Upper lobe of left lung (tissue), 6 donors: Measurements from ENCODE around the gene GPD2. TPM values are rescaled to one million over a fixed set of nuclear protein-coding genes. Genes with fewer than 3 reads are reported as not detected.

Experiments
- ATAC-seq, 2 donors: fragments of 200-7000 bp; cut with Tn5 transposase; one replicate each; pipeline ENCODE4 v1.9.1; 2022; ENCODE audit warnings: mild to moderate bottlenecking in 2 of 2, moderate library complexity in 2 of 2; ENCODE audit not compliant: low FRiP score in 2 of 2
- DNase-seq, 2 donors: peaks; one replicate each; pipeline ENCODE4 v3.0.0-alpha.2; 2019 to 2020
- H3K27ac ChIP-seq, 4 donors: fragments of 200-600 bp; sonication (generic); one replicate each; pipeline ENCODE4 v1.5.1; 2016 to 2019
- H3K27me3 ChIP-seq, 4 donors: fragments of 200-600 bp; sonication (generic); one replicate each; pipeline ENCODE4 v1.5.1; 2017 to 2019
- H3K36me3 ChIP-seq, 4 donors: fragments of 200-600 bp; sonication (generic); one replicate each; pipeline ENCODE4 v1.5.1; 2016 to 2019
- H3K4me1 ChIP-seq, 4 donors: fragments of 200-600 bp; sonication (generic); one replicate each; pipeline ENCODE4 v1.5.1; 2018 to 2019
- H3K4me3 ChIP-seq, 4 donors: fragments of 200-600 bp; sonication (generic); one replicate each; pipeline ENCODE4 v1.5.1; 2017 to 2019; ENCODE audit warnings: mild to moderate bottlenecking in 2 of 4, moderate library complexity in 1 of 4
- H3K9me3 ChIP-seq, 4 donors: fragments of 200-600 bp; sonication (generic); one replicate each; pipeline ENCODE4 v1.5.1; 2018 to 2019
- EP300 ChIP-seq, 4 donors: sonication (generic); formaldehyde crosslinking; IDR thresholded peaks; one replicate each; pipeline ENCODE4 v1.5.1; 2017; ENCODE audit warnings: antibody characterized with exemption in 4 of 4, control low read depth in 2 of 4
- POLR2A ChIP-seq, 4 donors: fragments of 450-650 bp; IDR thresholded peaks; one replicate each; pipeline ENCODE4 v1.5.1; 2016 to 2017; ENCODE audit warnings: antibody characterized with exemption in 4 of 4, mild to moderate bottlenecking in 2 of 4
- POLR2AphosphoS5 ChIP-seq, 2 donors: sonication (generic); formaldehyde crosslinking; IDR thresholded peaks; one replicate each; pipeline ENCODE4 v1.5.1; 2017; ENCODE audit warnings: antibody characterized with exemption in 2 of 2
- WGBS, 2 donors: methylation state at CpG; one replicate each; pipeline ENCODE4 v1.1.5; 2017 to 2018; 5-methylcytosine and 5-hydroxymethylcytosine counted together
- total RNA-seq, 6 donors: library from RNA; depleted of rRNA in 4 of 6; stranded (reverse); fragments of >200 nt in 4 of 6; gene quantifications; one replicate each; pipeline versions ENCODE4 v1.1.0 to v1.2.1, GENCODE V29; 2016 to 2021
- TF ChIP-seq, protein P1 (sequence below), 6 experiments: fragments of 450-650 bp in 4 of 6; fragments of 200-600 bp in 2 of 6; sonication (generic) in 2 of 6; IDR thresholded peaks; one replicate each; pipeline ENCODE4 v1.5.1; 2016 to 2019; ENCODE audit warnings: antibody characterized with exemption in 6 of 6
- donor health status: DM: no; HTN: no; CAD: no; lungs with moderate emphysema.
- donor health status: DM: no; HTN: yes; CAD: no; lungs with severe emphysema.

The GPD2 gene
- total RNA-seq, 6 donors from 2014 or later, result 37.6 to 142 (median 44.2) TPM

- Histone ChIP-seq H3K4me3 (no peak overlapping the region), H3K27me3 (no peaks in the 10 kb centered on the region), H3K36me3 (no peaks in the 10 kb centered on the region), H3K27ac (no peak overlapping the region), H3K9me3 (no peaks in the 10 kb centered on the region), H3K4me1 (peaks cover 6 to 12% (median 9%) of the 10 kb centered on the region in 4 donors)
- DNase-seq (no peak), ATAC-seq (no peak)
- TF ChIP-seq POLR2AphosphoS5 (IDR thresholded peaks at IDR 0.05), result no peak
- TF ChIP-seq, protein P1, sequence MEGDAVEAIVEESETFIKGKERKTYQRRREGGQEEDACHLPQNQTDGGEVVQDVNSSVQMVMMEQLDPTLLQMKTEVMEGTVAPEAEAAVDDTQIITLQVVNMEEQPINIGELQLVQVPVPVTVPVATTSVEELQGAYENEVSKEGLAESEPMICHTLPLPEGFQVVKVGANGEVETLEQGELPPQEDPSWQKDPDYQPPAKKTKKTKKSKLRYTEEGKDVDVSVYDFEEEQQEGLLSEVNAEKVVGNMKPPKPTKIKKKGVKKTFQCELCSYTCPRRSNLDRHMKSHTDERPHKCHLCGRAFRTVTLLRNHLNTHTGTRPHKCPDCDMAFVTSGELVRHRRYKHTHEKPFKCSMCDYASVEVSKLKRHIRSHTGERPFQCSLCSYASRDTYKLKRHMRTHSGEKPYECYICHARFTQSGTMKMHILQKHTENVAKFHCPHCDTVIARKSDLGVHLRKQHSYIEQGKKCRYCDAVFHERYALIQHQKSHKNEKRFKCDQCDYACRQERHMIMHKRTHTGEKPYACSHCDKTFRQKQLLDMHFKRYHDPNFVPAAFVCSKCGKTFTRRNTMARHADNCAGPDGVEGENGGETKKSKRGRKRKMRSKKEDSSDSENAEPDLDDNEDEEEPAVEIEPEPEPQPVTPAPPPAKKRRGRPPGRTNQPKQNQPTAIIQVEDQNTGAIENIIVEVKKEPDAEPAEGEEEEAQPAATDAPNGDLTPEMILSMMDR (IDR thresholded peaks at IDR 0.05), result no peak
- no peak for TF ChIP-seq POLR2A (IDR thresholded peaks at IDR 0.05)
- TF ChIP-seq EP300 (IDR thresholded peaks at IDR 0.05), result no peak
- WGBS, 2 donors, result 96% methylated on average over 2 of the region's 2 CpGs
Observed at GRCh38 chr2:156486614-156487013, 50.4 kb downstream of the GPD2 start.

- no peaks in the 10 kb centered on the region for H3K36me3 ChIP-seq
- ATAC-seq, result no peak
- no peaks in the 10 kb centered on the region for H3K9me3 ChIP-seq
- TF ChIP-seq POLR2A (IDR thresholded peaks at IDR 0.05), result no peak
- TF ChIP-seq, protein P1 (IDR thresholded peaks at IDR 0.05), result no peak
- no peak for TF ChIP-seq EP300 (IDR thresholded peaks at IDR 0.05)
- TF ChIP-seq POLR2AphosphoS5 (IDR thresholded peaks at IDR 0.05), result no peak
- H3K27me3 ChIP-seq, result no peaks in the 10 kb centered on the region
- WGBS, 2 donors, result 87 to 96% methylated on average over 1 of the region's 1 CpG
- no peak overlapping the region for H3K27ac ChIP-seq
- peaks cover 0 to 12% (median 5%) of the 10 kb centered on the region in 4 donors for H3K4me1 ChIP-seq
- no peak overlapping the region for H3K4me3 ChIP-seq
- DNase-seq, result no peak
Observed at GRCh38 chr2:156489195-156489594, 53.0 kb downstream of the GPD2 start.

- Histone ChIP-seq H3K4me1 (peaks cover 0 to 12% (median 4%) of the 10 kb centered on the region in 4 donors), H3K4me3 (no peak overlapping the region), H3K27me3 (no peaks in the 10 kb centered on the region), H3K27ac (no peak overlapping the region), H3K9me3 (no peaks in the 10 kb centered on the region), H3K36me3 (no peaks in the 10 kb centered on the region)
- WGBS, 2 donors, result 60 to 83% methylated on average over 5 of the region's 6 CpGs
- TF ChIP-seq EP300 (IDR thresholded peaks at IDR 0.05), result no peak
- TF ChIP-seq, protein P1 (IDR thresholded peaks at IDR 0.05), result no peak
- TF ChIP-seq POLR2AphosphoS5 (IDR thresholded peaks at IDR 0.05), result no peak
- no peak for TF ChIP-seq POLR2A (IDR thresholded peaks at IDR 0.05)
- no peak for DNase-seq
- no peak for ATAC-seq
Observed at GRCh38 chr2:156489750-156490465, 53.7 kb downstream of the GPD2 start.

- Histone ChIP-seq H3K4me3 (no peak overlapping the region), H3K4me1 (peaks cover 0 to 10% (median 4%) of the 10 kb centered on the region in 4 donors), H3K27me3 (no peaks in the 10 kb centered on the region), H3K36me3 (no peaks in the 10 kb centered on the region), H3K27ac (no peak overlapping the region), H3K9me3 (no peaks in the 10 kb centered on the region)
- DNase-seq (no peak), ATAC-seq (no peak)
- TF ChIP-seq POLR2A (IDR thresholded peaks at IDR 0.05) (no peak), EP300 (IDR thresholded peaks at IDR 0.05) (no peak), POLR2AphosphoS5 (IDR thresholded peaks at IDR 0.05) (no peak)
- TF ChIP-seq, protein P1 (IDR thresholded peaks at IDR 0.05), result no peak
- WGBS, 2 donors, result 72 to 83% methylated on average over 1 of the region's 1 CpG
Observed at GRCh38 chr2:156490466-156490840, 54.3 kb downstream of the GPD2 start.

DNA sequence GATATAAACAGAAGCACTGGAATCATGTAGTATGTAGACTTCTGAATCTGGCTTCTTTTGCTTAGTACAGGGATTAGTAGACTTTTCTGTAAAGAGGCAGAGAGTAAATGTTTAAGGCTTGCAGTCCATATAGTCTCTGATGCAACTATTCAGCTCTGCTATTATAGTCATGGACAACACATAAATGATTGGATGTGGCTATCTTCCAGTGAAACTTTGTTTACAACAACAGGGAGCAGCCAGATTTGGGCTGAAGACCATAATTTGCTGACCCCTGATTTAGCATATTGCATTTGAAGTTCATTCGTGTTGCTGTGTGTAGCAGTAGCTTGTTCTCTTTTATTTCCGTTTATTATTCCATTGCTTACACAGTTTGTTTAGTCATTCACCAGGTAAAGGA, 55.0 kb downstream of the GPD2 start:
- no peak overlapping the region for H3K27ac ChIP-seq
- WGBS, 2 donors, result 68 to 72% methylated on average over 2 of the region's 2 CpGs

More for the DNA sequence above, 55.0 kb downstream of the GPD2 start:
- Histone ChIP-seq H3K36me3 (peaks cover 0 to 3% (median under 1%) of the 10 kb centered on the region in 4 donors), H3K4me3 (no peak overlapping the region), H3K4me1 (peaks cover 0 to 9% (median 4%) of the 10 kb centered on the region in 4 donors), H3K27me3 (no peaks in the 10 kb centered on the region), H3K9me3 (no peaks in the 10 kb centered on the region)
- ATAC-seq (no peak), DNase-seq (no peak)
- no peak for TF ChIP-seq EP300 (IDR thresholded peaks at IDR 0.05)
- TF ChIP-seq POLR2A (IDR thresholded peaks at IDR 0.05), result no peak
- TF ChIP-seq, protein P1 (IDR thresholded peaks at IDR 0.05), result no peak
- TF ChIP-seq POLR2AphosphoS5 (IDR thresholded peaks at IDR 0.05), result no peak
